HG02884 (cell line): ENCODE results near the gene RAP1GAP.

Source experiments
- ATAC-seq: cut with Tn5 transposase; IDR thresholded peaks from one replicate; pipeline ENCODE4 v1.9.1; 2021; ENCODE audit warnings: mild to moderate bottlenecking, moderate library complexity; ENCODE audit not compliant: unreplicated experiment

The RAP1GAP gene

DNA sequence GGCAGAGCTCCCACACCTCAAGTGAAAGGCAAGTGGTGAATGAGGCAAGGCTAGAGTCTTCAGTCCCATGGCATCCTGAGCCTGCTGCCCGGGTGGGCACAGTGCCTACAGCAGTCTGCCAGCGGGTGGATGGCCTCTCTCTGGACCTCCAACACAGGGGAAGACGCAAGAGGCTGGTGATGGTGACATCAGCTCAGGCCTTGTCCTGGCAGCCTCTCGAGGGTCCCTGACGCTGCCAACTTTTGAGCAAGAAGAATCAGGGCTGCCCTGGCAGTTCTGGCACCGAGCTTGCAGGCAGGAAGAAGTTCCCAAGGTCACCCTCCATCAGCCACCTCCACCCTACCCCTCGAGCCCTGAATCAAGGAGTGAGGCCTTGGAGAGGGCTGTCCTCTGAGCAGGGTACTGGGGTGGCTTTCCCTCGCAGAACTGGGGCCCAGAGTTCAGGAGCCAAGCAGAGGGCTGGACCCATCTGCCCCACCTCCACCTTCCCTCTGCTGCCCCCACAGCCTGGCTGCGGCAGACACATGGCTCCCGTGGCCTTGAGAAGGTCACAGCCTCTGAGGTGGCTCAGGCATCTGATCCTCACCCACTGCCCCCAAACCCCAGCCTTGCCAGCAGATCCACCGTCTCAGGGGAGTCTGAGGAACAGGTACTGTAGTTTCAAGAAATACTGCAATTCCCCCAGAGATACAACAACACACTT is 5.8 kb downstream of the RAP1GAP start:
- ATAC-seq, result no peak

DNA sequence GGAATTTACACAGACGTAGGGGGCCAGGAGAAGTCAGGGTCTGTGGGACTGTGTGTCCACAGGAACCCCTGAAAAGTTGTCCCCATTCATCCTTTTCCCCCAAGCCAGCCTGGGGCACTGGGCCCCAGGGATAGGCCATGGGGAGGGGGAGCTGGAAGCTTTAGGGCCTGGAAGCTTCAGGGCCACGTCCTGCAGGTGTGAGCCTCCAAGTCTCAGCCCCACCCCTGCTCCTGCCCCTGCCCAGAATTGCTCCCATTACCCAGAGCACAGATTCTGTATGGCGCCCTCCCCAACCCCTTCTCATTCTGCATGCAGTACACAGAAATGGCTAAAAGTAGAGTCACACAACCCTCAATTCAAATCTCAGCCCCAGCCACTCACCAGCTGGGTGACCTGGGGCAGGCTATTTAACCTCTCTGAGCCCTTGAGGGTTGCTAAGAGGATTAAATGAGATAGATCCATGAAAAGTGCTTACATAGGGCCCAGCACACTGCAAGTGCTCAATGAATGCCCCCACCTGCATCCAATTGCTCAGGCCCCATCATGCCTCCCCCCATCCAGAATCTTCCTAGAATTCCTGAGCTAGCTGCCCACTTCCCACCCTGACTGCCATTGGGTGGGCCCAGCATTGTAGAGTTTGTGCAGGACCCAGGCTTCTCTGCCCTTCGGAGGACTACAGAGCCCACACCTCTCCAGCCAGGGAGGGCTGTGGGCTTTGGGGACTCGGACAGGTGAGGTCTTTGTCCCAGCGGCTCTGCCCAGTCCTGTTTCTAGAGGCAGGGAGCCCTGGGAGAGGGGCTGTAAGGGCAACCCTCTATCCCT is 6.5 kb downstream of the RAP1GAP start:
- no peak for ATAC-seq

DNA sequence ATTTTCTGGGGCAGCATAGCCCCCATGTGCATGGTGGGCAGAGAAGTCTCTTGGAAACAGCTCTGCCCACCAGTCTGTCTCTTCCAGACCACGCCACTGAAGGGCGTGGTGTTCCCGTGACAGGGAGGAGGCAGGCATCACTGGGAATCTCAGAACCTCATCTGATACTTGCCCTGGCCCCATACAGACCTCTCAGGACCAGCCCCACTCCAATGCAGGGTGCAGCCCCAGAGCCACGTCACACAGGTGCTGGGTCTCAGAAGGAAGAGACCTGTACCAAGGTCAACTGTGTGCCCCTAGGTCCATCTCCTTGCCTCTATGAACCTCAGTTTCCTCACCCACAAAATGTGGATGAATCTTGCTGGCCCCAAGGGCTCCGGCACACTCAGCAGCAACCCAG is 7.3 kb downstream of the RAP1GAP start:
- ATAC-seq, result no peak

DNA sequence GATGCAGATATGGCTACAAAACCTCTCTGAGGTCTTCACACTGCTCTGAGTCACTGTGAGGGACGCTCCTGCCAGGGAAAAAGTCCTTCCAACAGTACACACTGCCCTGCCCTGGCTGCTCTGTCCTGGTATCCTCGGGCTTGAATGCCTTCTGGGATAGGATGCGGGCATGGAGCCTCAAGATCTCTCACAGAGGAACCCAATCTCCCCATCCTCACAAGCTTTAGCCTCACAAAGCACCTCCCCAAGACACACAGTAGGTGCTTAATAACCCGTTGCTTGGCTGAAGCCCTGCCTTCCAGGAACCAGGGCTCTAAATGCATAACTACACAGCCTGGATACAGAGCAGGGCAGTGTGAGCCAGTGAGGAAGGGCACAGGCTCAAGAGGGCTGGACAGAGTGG is 9.2 kb downstream of the RAP1GAP start:
- no peak for ATAC-seq

DNA sequence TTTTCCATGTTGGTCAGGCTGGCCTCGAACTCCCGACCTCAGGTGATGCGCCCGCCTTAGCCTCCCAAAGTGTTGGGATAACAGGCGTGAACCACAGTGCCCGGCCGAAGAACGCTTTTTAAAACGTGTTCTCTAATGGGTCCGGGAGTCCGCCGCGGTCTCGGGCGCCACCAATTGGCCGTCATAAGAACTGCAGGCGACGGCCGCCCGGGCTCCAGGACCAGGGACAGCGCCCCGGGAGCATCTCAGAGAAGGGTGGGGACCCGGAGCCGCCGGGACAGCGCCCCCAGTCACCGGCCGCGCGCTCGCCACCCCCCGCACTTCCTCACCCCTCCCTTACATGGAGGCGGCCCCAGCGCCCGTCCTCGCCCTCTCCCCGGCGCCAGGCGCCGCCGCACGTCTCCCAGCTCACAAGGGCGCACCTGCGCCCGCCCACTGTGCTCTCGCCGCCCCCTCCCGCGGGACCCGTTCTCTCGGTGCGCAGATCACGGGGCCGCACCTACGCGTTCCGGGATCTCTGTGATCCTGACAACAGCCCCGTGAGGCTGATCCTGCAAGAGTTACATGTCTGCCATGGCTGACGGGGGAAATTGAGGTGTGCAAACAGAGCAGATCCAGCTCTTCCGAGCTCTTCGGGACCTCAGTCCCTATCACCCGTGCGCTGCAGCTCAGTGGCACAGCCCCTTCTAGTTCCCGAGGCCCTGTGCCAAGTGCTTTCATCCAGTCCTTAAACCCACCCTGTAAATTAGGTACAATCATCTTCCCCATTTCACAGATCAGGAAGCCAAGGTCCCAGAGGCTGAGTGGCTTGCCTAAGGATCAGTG is 9.8 kb downstream of the RAP1GAP start:
- ATAC-seq, result no peak

DNA sequence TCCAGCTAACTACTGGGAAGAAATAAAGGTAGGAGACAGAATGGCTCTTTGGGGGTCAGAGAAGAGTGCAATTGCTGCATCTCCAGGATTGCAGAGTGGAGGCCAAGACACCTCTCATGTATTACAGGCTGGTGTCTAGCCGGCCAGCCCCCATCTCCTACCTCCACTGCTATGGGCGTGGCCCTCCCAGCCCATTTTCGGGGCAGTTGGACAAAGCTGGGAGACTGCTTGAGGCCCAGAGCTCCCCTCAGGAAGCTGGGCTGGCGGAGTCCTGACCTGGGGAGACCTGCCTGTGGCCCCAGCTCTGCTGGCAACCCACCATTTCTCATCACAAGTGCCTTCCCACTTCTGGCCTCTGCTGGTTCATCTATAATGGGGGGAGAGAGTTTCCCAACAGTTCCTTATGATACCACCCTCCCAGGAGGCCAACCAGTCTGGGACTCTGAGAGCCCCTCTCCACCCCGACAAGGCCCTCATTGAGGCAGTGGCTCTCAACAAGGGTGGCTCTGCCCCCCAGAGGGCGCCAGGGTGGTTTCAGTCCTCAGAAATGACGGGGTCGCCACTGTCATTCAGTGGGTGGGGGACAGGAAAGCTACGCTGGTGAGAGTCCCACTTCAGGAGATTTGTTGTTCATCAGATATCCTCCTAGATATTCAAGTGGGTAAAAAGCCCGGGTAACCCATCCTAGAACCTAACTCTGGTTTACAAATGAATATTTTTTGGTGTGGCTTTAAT is 11.5 kb downstream of the RAP1GAP start:
- ATAC-seq, result no peak

DNA sequence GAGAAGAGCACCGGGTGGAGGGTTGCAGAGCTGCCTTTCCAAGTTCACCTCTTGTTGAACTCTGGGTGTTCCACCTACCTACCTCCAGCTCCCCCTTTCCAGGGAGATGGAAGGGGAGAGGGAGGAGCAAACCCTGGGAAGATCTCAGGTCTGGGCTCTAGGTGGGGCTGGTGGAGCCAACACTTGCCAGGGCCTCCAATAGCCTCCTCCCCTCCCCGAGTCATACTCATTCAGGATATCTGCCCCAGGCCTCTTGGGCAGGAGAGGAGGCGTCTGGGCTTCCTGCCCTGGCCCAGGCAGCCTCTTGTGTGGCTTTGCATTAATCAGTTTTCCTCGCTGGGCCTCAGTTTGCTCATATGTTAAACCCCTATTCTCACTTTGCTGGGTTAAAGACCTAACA is 13.4 kb downstream of the RAP1GAP start:
- no peak for ATAC-seq

DNA sequence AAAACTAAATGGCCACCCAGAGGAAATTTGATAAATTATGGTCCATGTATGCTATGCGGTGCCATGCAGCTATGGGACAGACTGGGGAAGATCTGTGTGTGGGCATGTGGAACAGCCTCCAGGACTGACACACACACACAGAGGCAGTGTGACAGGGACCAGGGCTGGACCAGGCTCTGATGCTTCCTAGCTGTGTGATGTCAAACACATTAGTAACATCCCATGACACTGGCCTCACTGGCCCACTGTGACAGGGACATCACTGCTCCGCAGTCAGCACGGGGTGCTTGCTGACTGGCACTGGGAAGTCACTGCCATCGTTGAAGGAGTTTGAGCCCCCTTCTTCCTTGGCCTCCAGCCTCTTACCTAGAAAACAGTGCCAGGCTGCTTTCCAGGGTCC is 13.9 kb downstream of the RAP1GAP start:
- no peak for ATAC-seq

DNA sequence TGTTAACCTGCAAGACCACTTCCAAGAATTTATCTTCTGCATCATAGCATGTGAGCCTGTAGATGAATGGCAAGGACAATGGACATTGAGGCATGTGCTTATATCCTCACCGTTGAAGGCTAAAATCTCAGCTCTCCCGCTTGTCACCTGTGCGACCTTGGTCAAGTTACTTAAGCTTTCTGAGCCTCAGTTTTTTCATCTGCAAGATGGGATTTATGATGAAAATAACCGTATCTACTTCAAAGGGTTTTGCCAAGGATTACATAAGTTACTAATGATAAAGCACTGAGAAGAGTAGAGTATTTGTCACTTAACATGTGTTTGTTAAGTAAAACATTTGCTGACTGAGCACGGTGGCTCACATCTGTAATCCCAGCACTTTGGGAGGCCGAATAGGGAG is 14.9 kb downstream of the RAP1GAP start:
- no peak for ATAC-seq

DNA sequence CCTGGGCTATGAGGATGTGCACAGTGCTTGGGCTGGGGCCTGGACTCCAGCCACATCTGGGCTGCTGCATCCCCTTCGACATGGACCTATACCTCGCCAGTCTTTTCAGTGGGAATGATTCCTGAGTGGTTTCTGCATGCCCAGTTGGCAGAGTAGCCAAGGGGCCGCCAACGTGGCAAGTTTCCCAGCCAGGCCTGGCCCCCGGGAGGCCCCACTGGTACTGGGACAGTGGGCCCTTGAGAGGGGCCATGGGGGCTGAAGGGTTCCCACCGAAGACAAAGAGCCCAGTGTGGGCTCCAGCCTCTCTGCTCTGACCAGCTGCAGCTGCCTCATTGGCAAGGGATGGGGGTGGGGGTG is 15.4 kb downstream of the RAP1GAP start:
- no peak for ATAC-seq

DNA sequence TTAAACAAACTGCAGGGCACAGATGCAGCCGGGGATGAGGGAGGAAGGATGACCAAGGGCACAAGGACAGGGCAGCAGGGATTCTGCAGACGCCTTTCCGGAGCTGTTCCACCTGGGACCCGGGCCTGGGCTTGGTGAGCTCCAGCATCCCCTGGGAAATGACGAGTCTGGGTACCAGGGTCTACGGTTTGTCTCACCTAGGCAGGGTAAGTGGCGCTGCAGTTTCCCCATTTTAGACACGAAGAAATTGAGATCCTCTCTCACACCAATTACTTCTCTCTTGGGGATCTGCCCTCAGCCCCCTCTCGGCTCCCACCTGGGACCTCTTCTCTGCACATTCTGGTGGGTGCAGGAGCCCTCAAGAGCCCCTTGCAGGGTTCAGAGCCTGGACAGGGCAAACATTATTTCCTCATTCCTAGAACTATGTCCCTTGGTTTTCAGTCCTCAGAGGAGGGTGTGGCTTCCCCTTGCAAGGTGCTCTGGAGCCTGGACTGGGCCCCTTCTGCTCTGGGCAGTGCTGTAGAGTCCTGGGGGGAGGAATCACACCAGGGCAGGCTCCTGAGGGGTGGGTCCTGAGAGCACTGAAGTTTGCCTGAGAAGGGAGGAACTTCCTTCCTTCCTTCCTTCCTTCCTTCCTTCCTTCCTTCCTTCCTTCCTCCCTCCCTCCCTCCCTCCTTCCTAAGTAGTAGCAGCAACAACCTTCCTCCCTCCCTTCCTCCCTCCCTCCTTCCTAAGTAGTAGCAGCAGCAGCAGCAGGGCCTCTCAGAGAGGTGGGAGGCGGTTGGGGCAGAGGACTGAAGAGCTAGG is 16.0 kb downstream of the RAP1GAP start:
- no peak for ATAC-seq

DNA sequence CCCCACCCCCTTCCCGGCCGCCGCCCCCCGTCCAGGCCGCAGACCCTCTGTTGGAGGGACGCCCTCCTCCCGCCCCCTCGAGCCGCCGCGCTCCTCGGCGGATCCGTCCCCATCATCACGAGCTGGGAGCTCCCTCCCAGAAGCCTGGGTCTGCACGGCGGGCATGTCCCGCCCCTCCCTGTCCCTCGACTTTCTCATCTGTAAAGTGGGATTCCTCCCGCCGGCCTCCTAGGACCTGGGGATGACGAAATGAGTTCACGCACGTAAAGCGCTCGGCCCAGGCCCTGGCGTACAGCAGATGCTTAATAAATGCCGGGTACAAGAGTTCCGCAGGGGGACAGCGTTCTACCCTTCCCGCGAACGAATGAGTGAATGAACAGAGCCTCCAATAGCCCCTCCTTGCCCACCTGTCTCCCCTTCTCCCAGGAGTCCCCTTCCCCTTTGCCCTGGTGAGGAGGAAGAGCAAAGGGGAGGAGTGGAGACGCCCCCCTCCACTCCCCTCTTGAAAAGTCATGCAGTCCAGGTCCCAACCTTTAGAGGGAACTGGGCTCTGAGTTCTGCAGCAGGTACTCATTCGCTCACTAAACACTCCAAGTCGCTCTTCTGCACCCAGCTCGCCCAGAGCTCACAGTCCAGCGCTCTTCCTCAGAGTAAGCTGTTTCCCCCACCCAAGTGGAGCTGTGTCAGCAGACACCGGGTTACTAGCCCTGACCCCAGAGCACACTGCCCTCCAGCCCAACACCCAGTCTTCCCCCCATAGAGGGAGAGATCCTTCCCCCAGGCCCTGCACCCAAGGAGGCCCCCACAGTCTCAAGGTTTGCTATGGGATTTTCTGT is 16.8 kb downstream of the RAP1GAP start:
- no peak for ATAC-seq

DNA sequence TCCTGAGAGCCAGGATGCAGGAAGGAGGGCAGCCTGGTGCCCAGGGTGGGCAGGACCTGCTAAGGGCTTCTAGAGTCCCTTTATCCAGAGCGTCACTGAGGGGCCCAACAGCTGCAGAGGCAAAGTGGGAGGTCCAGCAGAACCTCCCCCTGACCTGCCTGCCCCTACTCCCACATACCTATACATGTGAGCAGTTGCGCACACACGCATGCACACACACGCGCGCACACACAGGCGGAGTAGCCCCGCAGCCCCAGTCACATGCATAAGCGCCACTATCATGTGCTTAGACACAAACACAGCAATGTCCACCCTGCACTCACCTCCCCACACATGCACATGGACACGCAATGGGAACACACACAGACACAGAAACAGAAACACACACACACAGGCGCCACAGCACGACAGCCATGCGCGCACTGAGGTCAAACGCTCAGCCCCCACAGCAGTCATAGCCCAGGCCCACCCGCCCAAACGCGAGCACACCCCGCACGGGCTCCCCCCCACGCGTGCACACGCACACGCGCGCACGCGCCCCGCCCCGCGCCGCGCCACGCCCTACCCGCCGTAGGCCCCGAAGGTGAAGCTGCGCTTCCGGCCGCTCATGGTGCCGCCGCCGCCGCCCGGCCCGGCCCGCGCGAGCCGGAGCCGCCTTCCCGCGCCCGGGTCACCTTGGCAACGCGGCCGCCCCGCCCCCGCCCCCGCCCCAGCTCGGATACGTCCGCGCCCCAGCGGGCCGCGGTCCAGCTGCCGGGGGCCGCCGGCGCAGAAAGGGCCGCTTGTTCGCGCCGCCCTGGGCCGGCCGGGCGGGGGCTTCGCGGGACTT is 17.7 kb downstream of the RAP1GAP start:
- ATAC-seq, result no peak

DNA sequence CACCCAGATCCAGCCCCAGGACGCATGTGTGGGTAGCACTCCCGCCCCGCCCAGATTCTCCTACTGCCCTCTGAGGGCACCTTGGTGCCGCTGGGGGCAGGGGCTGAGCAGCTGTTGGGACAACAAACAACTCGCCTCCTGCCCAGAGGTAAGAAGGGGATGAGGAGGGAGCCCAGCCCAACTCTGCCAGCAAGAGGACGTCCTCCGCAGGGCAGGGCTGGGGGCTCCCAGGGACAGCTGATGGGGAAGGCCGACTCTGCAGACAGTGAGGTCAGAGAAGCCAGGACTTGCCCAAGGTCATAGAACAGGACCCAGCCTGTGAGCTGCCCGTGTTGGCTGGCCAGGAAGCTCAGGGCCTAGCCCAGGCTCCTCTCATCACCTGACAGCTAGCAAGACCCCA is 18.8 kb downstream of the RAP1GAP start:
- ATAC-seq, result no peak

DNA sequence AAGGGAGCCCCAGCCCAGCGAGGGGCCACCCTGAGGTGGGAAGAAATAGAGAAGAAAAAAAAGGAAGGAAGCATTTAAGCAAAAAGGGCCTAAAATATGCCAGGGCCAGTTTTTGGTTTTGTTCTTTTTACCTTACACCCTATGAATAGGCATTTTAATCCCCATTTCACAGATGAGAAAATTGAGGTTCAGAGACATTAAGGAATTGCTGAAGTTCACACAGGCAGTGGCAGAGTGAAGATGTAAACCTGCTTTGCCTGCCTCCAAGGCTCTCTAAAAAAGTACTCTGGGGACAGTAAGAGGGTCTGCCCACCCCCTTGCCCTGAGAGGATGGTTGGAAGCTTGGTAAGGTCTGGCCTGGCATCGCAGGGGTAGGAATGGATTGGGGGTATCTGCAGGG is 19.8 kb downstream of the RAP1GAP start:
- no peak for ATAC-seq

DNA sequence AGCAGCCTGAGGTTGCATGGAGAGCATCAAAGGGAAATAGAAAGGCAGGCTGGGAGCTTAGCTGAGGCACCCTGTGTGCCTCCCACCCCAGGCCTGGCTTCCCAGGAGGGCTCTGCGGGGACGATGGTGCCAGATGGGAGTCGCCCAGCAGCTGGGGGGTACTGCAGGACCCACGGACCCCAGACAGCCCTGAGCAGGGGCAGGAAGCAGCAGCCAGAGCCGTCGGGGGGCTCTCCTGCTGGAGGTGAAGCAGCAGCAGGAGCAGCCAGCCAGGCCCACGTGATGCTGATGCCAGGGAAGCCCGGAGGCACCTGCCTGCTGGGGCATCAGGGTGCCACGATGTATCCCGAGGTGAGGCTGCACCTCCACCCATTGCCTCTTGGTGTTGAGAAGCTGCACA is 20.4 kb downstream of the RAP1GAP start:
- ATAC-seq, result no peak

DNA sequence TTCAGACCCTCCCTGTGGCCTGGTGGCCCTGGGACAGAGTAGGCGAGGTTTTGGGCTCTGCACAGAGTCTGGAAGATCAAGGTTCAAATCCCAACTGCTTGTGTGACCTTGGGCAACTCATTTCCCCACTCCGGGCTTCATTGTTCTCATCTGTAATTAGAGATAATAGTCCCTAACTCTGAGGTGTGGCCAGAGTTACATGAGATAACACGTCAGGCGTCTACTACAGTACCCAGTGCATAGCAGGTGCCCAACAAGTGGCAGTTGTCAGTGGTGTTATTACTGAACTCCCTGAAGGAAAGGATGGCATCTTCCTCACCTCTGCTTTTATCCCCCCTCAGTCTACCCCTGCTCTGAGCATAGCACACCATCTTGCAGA is 20.8 kb downstream of the RAP1GAP start:
- ATAC-seq, result no peak
